GM23248 (cell line): Measurements from ENCODE around the gene EIF3K. TPM values are rescaled to one million over a fixed set of nuclear protein-coding genes. Genes with fewer than 3 reads are reported as not detected.
"Not testable (repeated sequence)": the region's sequence is repeated elsewhere in the genome, so short reads cannot be mapped to it uniquely, and the experiment has no call there.

ENCODE experiments used
- DNase-seq: peaks from one replicate; pipeline ENCODE4 v3.0.0-alpha.2; 2015
- H2AFZ ChIP-seq: fragments of 200-600 bp; sonication (generic); 2 replicates; pipeline ENCODE4 v1.6.1; 2016; ENCODE audit warnings: antibody characterized with exemption
- H3F3A ChIP-seq: fragments of 200-600 bp; sonication (generic); 2 replicates; pipeline ENCODE4 v1.6.1; 2016; ENCODE audit warnings: mild to moderate bottlenecking, antibody characterized with exemption, mixed run types; ENCODE audit not compliant: insufficient read depth
- H3K27ac ChIP-seq: fragments of 200-600 bp; sonication (generic); 2 replicates; pipeline ENCODE4 v1.5.1; 2016; ENCODE audit warnings: mild to moderate bottlenecking
- H3K27me3 ChIP-seq: fragments of 200-600 bp; sonication (generic); replicated peaks from 2 replicates; pipeline ENCODE4 v1.6.1; 2016; ENCODE audit warnings: mild to moderate bottlenecking; ENCODE audit not compliant: insufficient read depth
- H3K36me3 ChIP-seq: fragments of 200-600 bp; sonication (generic); 2 replicates; pipeline ENCODE4 v1.6.1; 2016; ENCODE audit warnings: low read depth, mild to moderate bottlenecking
- H3K4me1 ChIP-seq: fragments of 200-600 bp; sonication (generic); 2 replicates; pipeline ENCODE4 v1.6.1; 2016; ENCODE audit warnings: mild to moderate bottlenecking; ENCODE audit not compliant: insufficient read depth
- H3K4me2 ChIP-seq: fragments of 200-600 bp; sonication (generic); one replicate; pipeline ENCODE4 v1.6.1; 2016; ENCODE audit warnings: mild to moderate bottlenecking; ENCODE audit not compliant: unreplicated experiment
- H3K4me3 ChIP-seq: fragments of 200-600 bp; sonication (generic); 2 replicates; pipeline ENCODE4 v1.5.1; 2016; ENCODE audit warnings: mild to moderate bottlenecking
- H3K79me2 ChIP-seq: fragments of 200-600 bp; sonication (generic); 2 replicates; pipeline ENCODE4 v1.6.1; 2016; ENCODE audit warnings: mild to moderate bottlenecking; ENCODE audit not compliant: insufficient read depth
- H3K9ac ChIP-seq: fragments of 200-600 bp; sonication (generic); 2 replicates; pipeline ENCODE4 v1.6.1; 2016; ENCODE audit warnings: mild to moderate bottlenecking
- H3K9me2 ChIP-seq: fragments of 200-600 bp; sonication (generic); 2 replicates; pipeline ENCODE4 v1.6.1; 2016; ENCODE audit warnings: mixed run types, mild to moderate bottlenecking, moderate library complexity; ENCODE audit not compliant: insufficient read depth
- H3K9me3 ChIP-seq: fragments of 200-600 bp; sonication (generic); one replicate; pipeline ENCODE4 v1.6.1; 2017; ENCODE audit warnings: low read depth
- H4K20me1 ChIP-seq: fragments of 200-600 bp; sonication (generic); 2 replicates; pipeline ENCODE4 v1.6.0; 2016; ENCODE audit not compliant: insufficient read depth
- EZH2 ChIP-seq: fragments of 200-600 bp; sonication (generic); IDR thresholded peaks from 2 replicates; pipeline ENCODE4 v1.6.1; 2018; ENCODE audit warnings: antibody characterized with exemption, mild to moderate bottlenecking; ENCODE audit not compliant: insufficient read depth, poor library complexity, severe bottlenecking
- EZH2phosphoT487 ChIP-seq: fragments of 200-600 bp; sonication (generic); IDR thresholded peaks from 2 replicates; pipeline ENCODE4 v1.6.1; 2018; ENCODE audit warnings: antibody characterized with exemption, moderate library complexity, mild to moderate bottlenecking, low read depth; ENCODE audit not compliant: insufficient read depth
- WGBS, 2 experiments: methylation state at CpG; one replicate each; pipeline ENCODE4 v1.1.6; 2015 to 2017; ENCODE audit warnings: low lambda C conversion rate in 2 of 2, low coverage in 1 of 2; ENCODE audit errors: missing lambda C conversion rate in 2 of 2; 5-methylcytosine and 5-hydroxymethylcytosine counted together
- in situ Hi-C: fragments of 300-500 bp; cut with MboI; formaldehyde crosslinking; loops from 2 replicates; pipeline ENCODE4 v1.15.0; 2020
- polyA plus RNA-seq: library from polyadenylated mRNA; unstranded; fragments of >200 nt; fragmentation: Nextera tagmentation; extraction: Ambion mirVana; gene quantifications from 2 replicates; pipeline ENCODE4 v1.2.1, GENCODE V29; 2016
- total RNA-seq: library from RNA; depleted of rRNA; stranded (reverse); fragments of >200 nt; shearing (Covaris generic); gene quantifications from 2 replicates; pipeline ENCODE4 v1.2.3, GENCODE V29; 2014

The EIF3K gene
- total and polyA plus RNA-seq, 2 experiments from 2014 or later, result 143 to 295 TPM

DNA sequence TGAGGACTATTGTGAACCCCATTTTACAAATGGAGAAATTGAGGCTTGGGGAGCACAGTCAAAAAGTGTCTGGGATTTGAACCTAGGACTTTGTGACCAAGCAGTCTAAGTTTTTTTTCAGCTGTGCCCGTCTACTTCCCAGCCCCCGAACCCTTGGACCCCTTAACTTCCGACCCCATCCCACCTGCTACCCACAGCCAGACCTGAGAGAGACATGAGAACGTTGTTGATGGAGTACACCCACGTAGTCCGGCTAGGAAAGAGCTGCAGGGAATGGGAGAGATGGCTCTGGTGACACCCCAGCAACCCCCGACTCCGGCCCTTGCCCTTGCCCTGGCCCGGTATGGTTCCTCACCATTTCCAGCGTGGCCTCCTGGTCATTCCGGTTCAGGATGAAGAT lies 19.3 kb upstream of the EIF3K start:
- Histone ChIP-seq H3K4me1 (no peaks in the 10 kb centered on the region), H4K20me1 (no peaks in the 10 kb centered on the region), H3K4me2 (no peak overlapping the region), H3F3A (peaks cover 8% of the 10 kb centered on the region; the same call in 1 of the 2 replicates), H3K27me3 (no peaks in the 10 kb centered on the region), H3K4me3 (no peak overlapping the region), H3K79me2 (no peaks in the 10 kb centered on the region), H3K9ac (no peak overlapping the region), H3K9me3 (no peaks in the 10 kb centered on the region), H2AFZ (no peak overlapping the region), H3K27ac (no peak overlapping the region), H3K36me3 (no peaks in the 10 kb centered on the region), H3K9me2 (no peaks in the 10 kb centered on the region)
- 76 to 79% methylated on average over 11 of the region's 11 CpGs for WGBS, 2 experiments
- no peak for DNase-seq
- TF ChIP-seq EZH2phosphoT487 (no peak), EZH2 (no peak)
- in situ Hi-C loops, result no loop called here

- H4K20me1 ChIP-seq, H3K36me3 ChIP-seq, H3K4me1 ChIP-seq, H3K9me3 ChIP-seq, H3K27ac ChIP-seq, DNase-seq, in situ Hi-C loops, H3K4me2 ChIP-seq, H3K9me2 ChIP-seq, H3K27me3 ChIP-seq, H3F3A ChIP-seq, H3K9ac ChIP-seq, H2AFZ ChIP-seq, H3K4me3 ChIP-seq, H3K79me2 ChIP-seq: not testable (repeated sequence)
- 91 to 96% methylated on average over 5 of the region's 5 CpGs for WGBS, 2 experiments
Measured at GRCh38 chr19:38602856-38603255, 16.1 kb upstream of the EIF3K start.

- Histone ChIP-seq H4K20me1 (no peaks in the 10 kb centered on the region), H3K27ac (no peak overlapping the region), H3K9me3 (no peaks in the 10 kb centered on the region), H3K4me3 (no peak overlapping the region), H3F3A (peaks cover 8% of the 10 kb centered on the region; the same call in 1 of the 2 replicates), H3K4me1 (no peaks in the 10 kb centered on the region), H3K79me2 (no peaks in the 10 kb centered on the region), H3K4me2 (no peak overlapping the region), H3K9ac (no peak overlapping the region), H3K27me3 (no peaks in the 10 kb centered on the region), H3K9me2 (no peaks in the 10 kb centered on the region), H2AFZ (no peak overlapping the region), H3K36me3 (no peaks in the 10 kb centered on the region)
- 53 to 54% methylated on average over 6 of the region's 6 CpGs for WGBS, 2 experiments
- TF ChIP-seq EZH2phosphoT487 (no peak), EZH2 (no peak)
- in situ Hi-C loops, result no loop called here
- DNase-seq, result no peak
Measured at GRCh38 chr19:38606131-38606530, 12.9 kb upstream of the EIF3K start.

DNA sequence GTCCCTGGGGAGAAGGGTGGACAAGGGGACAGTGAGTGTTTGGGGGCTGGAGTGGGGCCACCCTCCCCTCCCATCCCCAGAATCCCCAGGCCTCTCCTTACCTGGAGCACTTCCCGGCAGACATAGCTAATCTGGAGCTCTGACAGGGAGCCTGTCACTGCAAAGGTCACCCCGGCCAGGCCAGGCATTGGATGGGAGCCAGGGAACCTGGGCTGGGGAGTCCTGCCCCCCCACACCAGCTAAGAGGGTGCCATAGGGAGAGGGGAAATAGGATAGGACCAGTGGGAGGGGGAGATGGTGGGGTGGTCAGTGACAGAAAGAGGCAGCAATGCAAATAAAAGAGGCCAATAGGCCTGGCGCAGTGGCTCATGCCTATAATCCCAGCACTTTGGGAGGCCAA lies 4.7 kb upstream of the EIF3K start:
- no peak overlapping the region for H3K9ac ChIP-seq
- H3K4me2 ChIP-seq, result no peak overlapping the region
- WGBS, 2 experiments, result 40 to 65% methylated on average over 3 of the region's 3 CpGs
- H3K36me3 ChIP-seq, result no peaks in the 10 kb centered on the region
- H3K79me2 ChIP-seq, result peaks cover 3% of the 10 kb centered on the region
- no peaks in the 10 kb centered on the region for H4K20me1 ChIP-seq
- H3K27me3 ChIP-seq, result no peaks in the 10 kb centered on the region
- no peak for TF ChIP-seq EZH2phosphoT487
- no peak for TF ChIP-seq EZH2
- no peak overlapping the region for H2AFZ ChIP-seq
- H3K9me2 ChIP-seq, result no peaks in the 10 kb centered on the region
- in situ Hi-C loops, result no loop called here
- H3K9me3 ChIP-seq, result no peaks in the 10 kb centered on the region
- DNase-seq, result no peak
- H3K4me1 ChIP-seq, result no peaks in the 10 kb centered on the region
- H3K4me3 ChIP-seq, result no peak overlapping the region
- H3F3A ChIP-seq, result no peaks in the 10 kb centered on the region
- no peak overlapping the region for H3K27ac ChIP-seq

GRCh38 chr19:38615007-38615581 lies 3.9 kb upstream of the EIF3K start:
- Histone ChIP-seq H4K20me1 (no peaks in the 10 kb centered on the region), H3K4me3 (no peak overlapping the region), H3K4me2 (no peak overlapping the region), H3K27ac (no peak overlapping the region), H2AFZ (no peak overlapping the region), H3K9ac (no peak overlapping the region), H3K27me3 (no peaks in the 10 kb centered on the region), H3K36me3 (no peaks in the 10 kb centered on the region), H3K4me1 (0 out of 2 replicates have a peak, but pooled peaks cover 5% of the 10 kb centered on the region), H3K9me3 (no peaks in the 10 kb centered on the region), H3K9me2 (no peaks in the 10 kb centered on the region), H3F3A (no peaks in the 10 kb centered on the region), H3K79me2 (peaks cover 11% of the 10 kb centered on the region)
- WGBS, 2 experiments, result 49 to 62% methylated on average over 6 to 7 of the region's 7 CpGs
- DNase-seq, result no peak
- no peak for TF ChIP-seq EZH2
- no peak for TF ChIP-seq EZH2phosphoT487
- in situ Hi-C loops, result no loop called here
